Measurements from ENCODE around the gene TASP1.

GRCh38 chr20:13492001-13492481 lies 146.7 kb downstream of the TASP1 start:
- TF ChIP-seq SUZ12 (IDR thresholded peaks at IDR 0.05; ENCODE audit: extremely low read depth, insufficient read depth, insufficient read length) (no peak), YY1 (IDR thresholded peaks at IDR 0.05; ENCODE audit: insufficient read depth, insufficient read length) (no peak)

Data from NT2/D1 (cell line).